Measurements from ENCODE around the gene SLC2A1.

SLC2A1 gene

GRCh38 chr1:42886800-42887199, 71.9 kb downstream of the SLC2A1 start:
- no peak for DNase-seq

DNA sequence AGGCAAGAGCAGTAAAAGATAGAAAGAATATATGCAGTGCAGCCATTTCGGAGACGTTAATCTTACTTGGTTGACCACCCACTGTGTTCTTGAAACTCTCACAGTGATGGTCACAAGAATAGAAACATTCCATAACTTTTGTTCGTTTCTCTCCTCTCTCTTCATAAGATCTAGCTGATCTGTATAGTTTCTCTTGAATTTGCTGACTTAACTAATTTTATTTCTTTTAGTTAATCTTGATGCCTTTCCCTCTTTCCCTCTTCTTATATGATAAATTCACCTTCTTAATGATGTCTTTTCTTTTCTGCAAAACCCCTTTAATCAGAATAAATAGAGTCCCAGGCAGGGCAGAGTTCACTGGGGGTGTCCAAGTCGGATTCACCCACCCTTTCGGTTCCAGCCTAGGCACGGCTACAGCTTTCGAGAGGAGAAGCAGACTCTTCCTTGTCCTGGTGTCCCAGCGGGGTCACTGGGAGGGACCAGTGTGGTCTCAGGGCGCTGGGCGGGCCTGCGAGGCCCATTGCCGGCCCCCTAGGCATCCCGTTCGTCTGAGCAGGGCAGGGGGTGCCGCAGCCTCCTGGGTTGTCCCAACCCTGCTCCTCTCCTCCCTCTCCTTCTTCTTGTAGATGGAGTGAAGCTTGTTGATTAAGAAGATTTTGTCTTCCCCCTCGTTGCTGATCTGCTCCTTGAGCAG, 72.5 kb downstream of the SLC2A1 start:
- no peak for DNase-seq

- no peak for DNase-seq
Measured at GRCh38 chr1:42880384-42880783, 78.3 kb downstream of the SLC2A1 start.

- DNase-seq, result no peak
Measured at GRCh38 chr1:42877380-42877779, 81.3 kb downstream of the SLC2A1 start.

DNA sequence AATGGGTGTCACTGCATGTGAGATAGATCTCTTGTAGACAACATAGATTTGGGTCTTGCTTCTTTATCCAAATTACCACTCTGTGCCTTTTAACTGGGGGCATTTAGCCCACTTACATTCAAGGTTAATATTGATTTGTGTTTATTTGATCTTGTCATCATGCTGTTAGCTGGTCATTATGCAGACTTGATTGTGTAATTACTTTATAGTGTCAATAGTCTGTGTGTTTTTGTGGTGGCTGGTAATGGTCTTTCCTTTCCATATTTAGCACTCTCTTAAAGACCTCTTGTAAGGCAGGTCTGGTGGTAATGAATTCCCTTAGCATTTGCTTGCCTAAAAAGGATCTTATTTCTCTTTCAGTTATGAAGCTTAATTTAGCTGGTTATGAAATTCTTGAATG, 82.7 kb downstream of the SLC2A1 start:
- DNase-seq, result no peak

Data from NCI-H345 (cell line).